Nucleus accumbens (tissue), 56 donors: Measurements from ENCODE around the gene MGME1.
"Not testable (repeated sequence)": the region's sequence is repeated elsewhere in the genome, so short reads cannot be mapped to it uniquely, and the experiment has no call there.

Source experiments
- DNase-seq, 56 donors: peaks; one replicate each; lab custom pipeline; 2025; lab: John Stamatoyannopoulos, UW

Gene MGME1

GRCh38 chr20:18012901-18013300 lies 44.1 kb downstream of the MGME1 start:
- DNase-seq, result no peak

DNA sequence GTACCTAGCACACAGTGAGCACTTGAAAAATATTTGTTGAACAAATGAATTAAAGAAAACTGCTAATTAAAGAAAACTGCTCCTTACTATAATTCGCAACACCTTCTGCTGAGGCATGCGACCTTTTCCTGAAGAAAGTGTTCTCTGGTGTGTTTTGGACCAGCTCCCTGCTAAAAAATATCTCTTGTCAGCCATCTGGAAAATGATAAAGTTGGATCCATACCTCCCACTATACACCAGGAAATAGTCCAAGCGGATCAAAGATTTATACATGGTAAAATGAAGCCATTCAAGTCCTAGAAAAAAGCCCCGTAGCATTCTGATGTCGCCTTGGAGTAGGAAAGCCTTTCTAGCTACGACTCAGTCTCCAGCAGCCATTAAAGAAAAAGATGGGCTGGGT lies 45.6 kb downstream of the MGME1 start:
- DNase-seq, result no peak

GRCh38 chr20:18016772-18017171 lies 48.0 kb downstream of the MGME1 start:
- DNase-seq, result no peak

GRCh38 chr20:18018100-18018499 lies 49.3 kb downstream of the MGME1 start:
- DNase-seq, result no peak

DNA sequence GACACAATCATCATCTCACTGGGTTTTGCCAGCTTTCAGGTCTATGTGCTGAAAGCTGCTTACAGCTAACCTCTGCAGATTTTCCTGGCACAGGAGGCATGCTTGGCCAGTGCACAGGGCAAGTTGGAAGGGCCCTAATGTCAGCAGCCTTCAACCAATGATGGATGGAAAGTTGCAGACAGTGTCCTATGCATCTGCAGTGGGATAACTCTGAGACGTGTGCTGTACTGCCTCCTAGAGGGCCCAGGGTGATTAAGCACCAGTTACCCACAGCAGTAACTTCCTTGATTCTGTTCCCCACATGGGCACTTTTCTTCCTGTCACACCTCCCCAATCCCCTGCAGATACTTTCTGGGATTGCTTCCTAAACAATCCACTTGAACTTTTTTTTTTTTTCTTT lies 50.2 kb downstream of the MGME1 start:
- DNase-seq, result no peak

DNA sequence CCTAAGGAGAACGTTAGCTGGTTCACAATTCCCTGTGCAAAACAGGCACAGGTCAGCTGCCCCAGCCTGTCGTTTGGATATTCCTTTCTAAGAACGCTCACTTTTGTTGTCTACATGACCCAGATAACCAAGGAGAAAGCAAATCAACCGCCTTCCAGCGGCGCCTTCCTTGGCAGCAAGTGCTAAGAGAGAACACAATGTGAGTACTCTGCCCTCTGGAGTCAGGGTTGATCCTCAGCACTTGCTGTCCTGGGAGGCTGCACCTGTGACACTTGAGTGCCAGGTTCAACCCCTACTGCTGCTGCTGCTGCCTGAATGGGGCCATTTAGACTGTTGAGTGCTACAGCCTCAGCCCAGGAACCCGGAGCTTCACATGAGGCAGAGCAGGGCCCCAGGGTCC lies 52.1 kb downstream of the MGME1 start:
- DNase-seq, result no peak

DNA sequence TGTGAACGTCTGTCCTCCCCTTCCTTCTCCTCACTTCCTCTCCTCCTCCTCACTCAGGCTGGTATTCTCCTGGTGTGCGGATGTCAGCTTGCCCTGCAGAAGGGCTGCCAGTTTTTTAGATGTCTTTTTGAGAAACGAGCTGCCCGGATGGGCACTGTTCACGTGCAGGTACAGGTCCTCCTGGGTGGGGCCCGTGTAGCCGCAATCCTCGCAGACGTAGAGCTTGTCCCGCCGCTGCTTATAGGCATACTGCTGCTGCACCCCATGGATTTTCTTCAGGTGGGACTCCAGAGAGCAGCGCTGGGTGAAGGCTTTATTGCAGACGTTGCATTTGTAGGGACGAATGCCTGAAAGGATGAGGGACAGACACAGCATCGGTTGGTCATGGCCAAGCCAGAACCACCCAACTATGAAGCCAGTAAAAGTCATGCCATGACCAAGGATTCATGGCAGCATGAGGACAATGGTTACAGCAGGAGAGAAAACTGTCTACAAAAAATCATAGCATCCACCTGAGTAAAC lies 55.8 kb downstream of the MGME1 start:
- DNase-seq, result no peak

DNA sequence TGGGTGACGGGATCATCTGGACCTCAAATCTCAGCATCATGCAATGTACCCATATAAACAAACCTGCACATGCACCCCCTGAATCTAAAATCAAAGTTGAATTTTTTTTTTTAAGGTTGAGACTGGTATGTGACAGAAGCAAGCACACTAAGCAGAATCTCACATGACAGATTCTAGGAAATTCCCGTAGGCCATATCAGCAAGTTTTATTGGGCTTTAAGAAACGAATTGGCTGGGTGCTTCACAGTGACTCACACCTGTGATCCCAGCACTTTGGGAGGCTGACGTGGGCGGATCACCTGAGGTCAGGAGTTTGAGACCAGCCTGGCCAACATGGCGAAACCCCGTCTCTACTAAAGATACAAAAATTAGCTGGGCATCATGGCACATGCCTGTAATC lies 58.2 kb downstream of the MGME1 start:
- DNase-seq, result not testable (repeated sequence)

- DNase-seq, result no peak
Observed at GRCh38 chr20:18030020-18030419, 61.2 kb downstream of the MGME1 start.

DNA sequence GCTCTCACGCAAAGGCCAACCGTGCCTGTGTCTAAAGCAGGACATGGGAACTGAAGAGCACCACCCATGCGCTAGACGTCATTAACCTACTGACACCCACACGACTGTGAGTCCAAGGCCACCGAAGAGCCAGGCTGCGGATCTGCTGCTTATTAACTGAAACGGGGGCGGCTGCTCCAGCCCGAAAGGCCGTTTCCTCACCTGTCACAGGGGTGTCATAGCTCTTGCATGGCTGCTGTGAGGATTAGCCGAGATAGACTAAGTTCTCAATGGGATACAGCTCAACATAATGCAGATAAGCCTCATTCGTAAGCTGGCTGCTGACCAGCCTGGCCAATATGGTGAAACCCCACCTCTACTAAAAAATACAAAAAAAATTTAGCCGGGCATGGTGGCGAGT lies 62.2 kb downstream of the MGME1 start:
- DNase-seq, result no peak

GRCh38 chr20:18031888-18032509 lies 63.2 kb downstream of the MGME1 start:
- no peak for DNase-seq

- DNase-seq, result no peak
Observed at GRCh38 chr20:18032977-18033892, 64.4 kb downstream of the MGME1 start.

GRCh38 chr20:18034039-18034438 lies 65.2 kb downstream of the MGME1 start:
- DNase-seq, result no peak

GRCh38 chr20:18039063-18039462 lies 70.2 kb downstream of the MGME1 start:
- no peak for DNase-seq
